Adipose tissue (tissue), 3 donors: ENCODE measurements around the gene FAM234B. TPM values are rescaled to one million over a fixed set of nuclear protein-coding genes. Genes with fewer than 3 reads are reported as not detected.
"Not testable (repeated sequence)": the region's sequence is repeated elsewhere in the genome, so short reads cannot be mapped to it uniquely, and the experiment has no call there.

Source experiments
- H3K27ac ChIP-seq: one replicate; pipeline ENCODE4 v1.5.1; 2013; ENCODE audit warnings: low read depth, low read length
- WGBS, 3 donors: extraction: QIAGEN DNeasy Blood & Tissue Kit; methylation state at CpG; one replicate each; pipeline ENCODE4 v1.1.7; 2013; 5-methylcytosine and 5-hydroxymethylcytosine counted together
- polyA plus RNA-seq, 3 donors: library from polyadenylated mRNA; stranded (reverse); fragments of 200-250 nt; gene quantifications; one replicate each; pipeline ENCODE4 v1.2.3, GENCODE V29; 2013
- donor health status: healthy with polysubstance abuse.
- donor health status: Bipolar disorder and iron deficiency.
- donor health status: healthy.

FAM234B gene
- polyA plus RNA-seq, 3 donors = 1.8 to 4.0 (median 2.3) TPM

DNA sequence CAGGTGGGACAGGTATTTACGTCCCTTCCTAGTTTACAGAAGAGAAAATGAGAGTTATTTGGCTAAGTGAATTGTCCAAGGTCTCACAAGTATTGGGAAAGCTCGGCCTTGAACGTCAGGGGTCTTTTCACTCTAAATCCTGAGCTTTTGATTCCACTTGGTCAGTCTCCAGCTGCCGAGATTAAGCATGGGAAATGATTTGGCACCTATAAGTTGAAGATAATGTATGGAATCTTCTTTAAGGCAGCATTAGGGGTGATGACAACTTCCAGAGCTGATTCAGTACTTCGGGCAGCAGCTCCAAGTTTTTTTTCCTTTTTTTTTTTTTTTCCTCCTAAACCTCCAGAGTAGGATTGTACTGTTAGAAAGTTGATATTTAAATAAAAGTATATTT lies 722 bp downstream of the FAM234B start:
- WGBS, 3 donors = 7 to 10% (median 8%) methylated on average over 5 of the region's 5 CpGs
- H3K27ac ChIP-seq = no peak overlapping the region

DNA sequence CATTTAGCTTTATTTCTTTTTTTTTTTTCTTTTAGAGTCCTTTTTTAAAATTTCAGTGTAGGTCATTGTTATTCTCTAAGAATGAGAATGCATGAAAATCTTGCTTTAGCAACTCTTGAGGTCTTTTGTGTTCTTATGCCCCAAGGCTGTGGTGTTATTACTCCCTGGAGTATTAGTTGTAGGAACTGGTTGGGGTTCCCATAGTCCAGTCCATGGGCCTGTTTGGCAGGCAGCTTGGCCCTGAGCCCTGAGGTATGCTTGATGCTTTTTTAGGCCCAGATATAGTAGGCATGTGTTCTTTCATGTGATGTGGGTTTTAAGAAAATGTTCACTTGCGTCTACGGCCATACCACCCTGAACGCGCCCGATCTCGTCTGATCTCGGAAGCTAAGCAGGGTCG lies 1.6 kb downstream of the FAM234B start:
- 97 to 99% (median 99%) methylated on average over 8 of the region's 8 CpGs for WGBS, 3 donors
- H3K27ac ChIP-seq = no peak overlapping the region

GRCh38 chr12:13046964-13047363 lies 2.8 kb downstream of the FAM234B start:
- 21 to 93% (median 87%) methylated on average over 1 of the region's 1 CpG for WGBS, 3 donors
- H3K27ac ChIP-seq = no peak overlapping the region

DNA sequence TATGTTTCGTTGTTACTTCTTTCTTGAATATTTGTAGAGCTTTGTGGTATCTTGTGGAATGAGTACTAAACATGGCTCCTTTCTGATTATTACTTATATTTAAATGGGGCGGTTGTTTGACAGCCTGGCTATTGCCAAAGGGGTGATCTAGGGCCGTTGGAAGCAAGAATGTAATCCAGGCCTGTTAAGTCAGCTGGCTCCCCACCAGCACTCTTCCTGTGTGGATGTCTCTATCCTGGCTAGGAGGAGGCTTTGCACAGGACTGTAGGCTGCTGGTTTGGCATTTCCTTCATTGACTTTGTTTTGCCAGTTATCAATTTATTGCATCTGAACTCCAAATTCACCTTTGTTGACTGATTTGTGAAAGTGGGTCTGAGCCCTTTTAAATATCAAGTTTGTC lies 5.6 kb downstream of the FAM234B start:
- H3K27ac ChIP-seq = no peak overlapping the region
- WGBS, 3 donors = 58 to 63% (median 62%) methylated on average over 3 of the region's 3 CpGs

DNA sequence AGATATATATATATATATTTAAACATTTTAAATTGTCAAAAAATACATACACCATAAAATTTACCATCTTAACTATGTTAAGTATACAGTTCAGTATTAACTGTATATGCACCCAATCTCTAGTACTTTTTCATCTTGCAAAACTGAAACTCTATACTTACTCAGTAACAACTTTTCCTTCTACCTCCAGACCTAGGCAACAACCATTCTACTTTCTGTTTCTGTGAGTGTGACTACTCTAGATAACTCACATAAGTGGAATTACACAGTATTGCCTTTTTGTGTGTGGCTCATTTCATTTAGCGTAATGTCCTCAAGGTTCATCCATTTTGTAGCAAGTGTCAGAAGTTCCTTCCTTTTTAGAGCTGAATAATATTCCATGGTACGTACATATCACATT lies 8.2 kb downstream of the FAM234B start:
- H3K27ac ChIP-seq = no peak overlapping the region
- 48 to 50% (median 49%) methylated on average over 2 of the region's 2 CpGs for WGBS, 3 donors

DNA sequence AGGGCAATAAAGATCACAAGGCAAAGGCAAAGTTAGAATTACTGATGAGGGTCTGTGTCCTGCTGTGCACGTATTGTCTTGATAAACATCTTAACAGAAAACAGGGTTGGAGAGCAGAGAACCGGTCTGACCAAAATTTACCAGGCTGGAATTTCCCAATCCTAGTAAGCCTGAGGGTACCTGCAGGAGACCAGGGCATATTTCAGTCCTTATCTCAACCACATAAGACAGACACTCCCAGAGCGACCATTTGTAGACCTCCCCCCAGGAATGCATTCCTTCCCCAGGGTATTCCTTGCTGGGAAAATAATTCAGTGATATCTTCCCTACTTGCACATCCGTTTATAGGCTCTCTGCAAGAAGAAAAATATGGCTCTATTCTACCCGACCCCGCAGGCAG lies 9.4 kb downstream of the FAM234B start:
- 86 to 98% (median 96%) methylated on average over 6 of the region's 6 CpGs for WGBS, 3 donors

DNA sequence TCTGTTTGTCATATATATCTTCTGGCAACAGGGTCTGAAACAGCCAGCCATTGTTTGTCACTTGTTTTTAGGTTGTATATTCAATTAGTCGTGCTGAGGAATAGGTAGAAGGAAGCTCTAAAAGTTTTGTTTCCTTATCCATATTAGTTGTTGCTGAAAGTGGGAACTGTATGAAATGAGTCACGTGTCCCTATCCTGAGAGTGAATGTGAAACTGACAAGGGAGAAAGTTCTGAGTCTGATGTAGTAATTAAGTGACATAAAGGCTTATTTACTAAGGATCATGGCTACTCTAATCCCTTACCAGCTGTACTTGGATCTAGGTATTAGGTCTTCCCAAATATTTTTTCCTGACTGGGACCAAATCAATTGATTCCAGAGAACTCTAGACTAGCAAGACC lies 16.4 kb downstream of the FAM234B start:
- WGBS, 3 donors = 79 to 85% (median 79%) methylated on average over 2 of the region's 2 CpGs
- H3K27ac ChIP-seq = no peak overlapping the region

More for the DNA sequence above, 9.4 kb downstream of the FAM234B start:
- H3K27ac ChIP-seq = not testable (repeated sequence)

- H3K27ac ChIP-seq = no peak overlapping the region
- 90 to 93% (median 93%) methylated on average over 5 of the region's 5 CpGs for WGBS, 3 donors
Measured at GRCh38 chr12:13061377-13061776, 17.2 kb downstream of the FAM234B start.

- no peak overlapping the region for H3K27ac ChIP-seq
- 40 to 94% (median 91%) methylated on average over 5 of the region's 5 CpGs for WGBS, 3 donors
Measured at GRCh38 chr12:13062669-13063068, 18.5 kb downstream of the FAM234B start.

- WGBS, 3 donors = 70 to 82% (median 77%) methylated on average over 2 of the region's 2 CpGs
Measured at GRCh38 chr12:13066014-13066413, 21.8 kb downstream of the FAM234B start.

DNA sequence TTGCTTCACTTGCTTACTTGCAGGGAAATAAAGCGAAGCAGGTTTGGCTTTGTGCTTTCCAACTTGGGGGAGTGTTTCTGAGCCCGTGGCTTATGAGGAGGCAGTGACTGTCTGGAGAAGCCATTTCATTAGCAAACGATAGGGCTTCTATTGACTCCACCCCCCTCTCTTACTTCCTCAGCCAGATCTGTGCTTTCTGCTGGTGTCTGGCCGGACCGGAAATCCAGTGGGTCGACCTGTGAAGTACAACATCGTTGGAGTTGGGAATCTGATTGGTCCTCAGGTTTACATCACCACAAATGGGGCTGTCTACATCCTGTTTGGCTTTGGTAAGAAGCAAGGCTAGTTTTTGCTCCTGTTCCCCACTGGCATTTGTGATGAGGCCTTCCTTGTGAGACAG lies 22.3 kb downstream of the FAM234B start:
- 83 to 93% (median 87%) methylated on average over 7 of the region's 7 CpGs for WGBS, 3 donors

More at GRCh38 chr12:13066014-13066413, 21.8 kb downstream of the FAM234B start:
- H3K27ac ChIP-seq = no peak overlapping the region

GRCh38 chr12:13067322-13067721 lies 23.1 kb downstream of the FAM234B start:
- no peak overlapping the region for H3K27ac ChIP-seq
- WGBS, 3 donors = 80 to 89% (median 81%) methylated on average over 1 of the region's 1 CpG

More for the DNA sequence above, 22.3 kb downstream of the FAM234B start:
- no peak overlapping the region for H3K27ac ChIP-seq

- H3K27ac ChIP-seq = no peak overlapping the region
- 85 to 92% (median 87%) methylated on average over 6 of the region's 6 CpGs for WGBS, 3 donors
Measured at GRCh38 chr12:13069380-13069779, 25.2 kb downstream of the FAM234B start.

GRCh38 chr12:13071305-13072280 lies 27.4 kb downstream of the FAM234B start:
- WGBS, 3 donors = 80 to 81% (median 80%) methylated on average over 10 of the region's 10 CpGs

GRCh38 chr12:13073173-13073572 lies 29.0 kb downstream of the FAM234B start:
- no peak overlapping the region for H3K27ac ChIP-seq
- WGBS, 3 donors = 84 to 91% (median 87%) methylated on average over 3 of the region's 3 CpGs

More at GRCh38 chr12:13071305-13072280, 27.4 kb downstream of the FAM234B start:
- H3K27ac ChIP-seq = no peak overlapping the region

DNA sequence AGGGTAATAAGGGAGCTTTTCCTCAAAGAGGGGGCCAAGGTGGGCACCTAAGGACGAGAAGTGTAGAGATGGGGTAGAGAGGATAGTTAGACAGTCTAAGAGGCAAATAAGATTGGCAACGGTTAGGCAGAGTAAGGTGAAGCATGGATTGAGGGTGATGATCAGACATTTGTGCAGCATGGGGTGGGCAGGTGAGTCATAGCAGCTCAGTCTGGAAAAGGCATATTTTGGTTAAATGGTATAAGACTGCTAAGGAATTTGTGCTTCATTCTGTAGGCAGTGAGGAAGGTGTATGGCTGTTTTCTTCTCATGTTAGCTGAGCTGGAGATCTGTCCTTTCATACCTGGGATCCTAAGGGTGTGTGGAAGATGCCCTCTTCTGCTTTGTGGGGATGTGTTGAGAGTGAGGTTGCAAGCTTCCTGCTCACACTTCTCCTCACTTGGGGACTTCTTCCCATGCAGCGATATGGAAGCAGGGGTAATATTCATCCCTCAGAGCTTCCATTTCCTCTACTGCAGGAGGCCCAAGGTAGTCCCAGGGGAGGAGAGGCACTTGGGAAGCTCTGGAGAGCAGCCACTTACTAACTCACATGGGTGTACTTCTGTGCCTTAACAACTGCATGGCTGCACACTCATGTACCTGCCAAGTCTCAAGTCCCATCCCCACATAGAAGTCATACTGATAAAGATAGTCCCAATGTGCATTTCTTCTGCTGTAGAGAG lies 30.4 kb downstream of the FAM234B start:
- H3K27ac ChIP-seq = no peak overlapping the region
- WGBS, 3 donors = 85 to 93% (median 91%) methylated on average over 3 of the region's 3 CpGs

GRCh38 chr12:13075118-13075480 lies 30.9 kb downstream of the FAM234B start:
- no peak overlapping the region for H3K27ac ChIP-seq

GRCh38 chr12:13075786-13076570 lies 31.8 kb downstream of the FAM234B start:
- WGBS, 3 donors = 81 to 90% (median 84%) methylated on average over 12 of the region's 12 CpGs
- H3K27ac ChIP-seq = no peak overlapping the region
